ENCODE measurements around the gene YDJC. TPM values are rescaled to one million over a fixed set of nuclear protein-coding genes. Genes with fewer than 3 reads are reported as not detected.

The YDJC gene
- total and polyA plus RNA-seq, 9 of the 15 experiments (the other 6 are each of a cell fraction or from before 2014, with no cell fraction given) = 13.5 to 871 (median 164) TPM

MicroRNAs encoded within 50 kb of the gene (microRNA counts, 767-probe panel; counts per million panel counts)
- microRNA hsa-miR-130b-3p = 5,848 counts per million, percentile 94 among the panel's probes with 10 or more counts
- microRNA hsa-miR-301b = 4,261 counts per million, percentile 83 among the panel's probes with 10 or more counts

Small RNAs within 50 kb of the gene (microRNA-seq; reads per million reads assigned to microRNA genes)
- gene MIR130B (ENCODE audit: borderline microRNAs expressed) = 26,738 reads per million, percentile 99 among the genes with 10 or more reads in this experiment
- gene MIR301B (ENCODE audit: borderline microRNAs expressed) = 371 reads per million, percentile 88 among the genes with 10 or more reads in this experiment

Small RNAs within 50 kb of the gene (small RNA-seq; reads per million reads assigned to genes)
- gene MIR301B = 421 reads per million, percentile 99 among the genes with 10 or more reads in this experiment

Other genes starting within 250 kb of the YDJC start
Only the 7 nearest of the 10 such genes appear.
- gene TMEM191C, start 162.6 kb downstream of the YDJC start, total RNA-seq (2014; rRNA removed) = 3.4 and 4.6 TPM in 2 replicates
- 0.41 and 0.84 TPM in 2 replicates for gene TMEM191C, start 162.6 kb downstream of the YDJC start, total RNA-seq (2014; rRNA removed; fragmentation: Illumina TruSeq; extraction: Trizol)
- 1.1 and 1.6 TPM in 2 replicates for gene TMEM191C, start 162.6 kb downstream of the YDJC start, total RNA-seq (2015; rRNA removed; fragmentation: Illumina TruSeq; extraction: Trizol)
- gene TMEM191C, start 162.6 kb downstream of the YDJC start, total RNA-seq (2021) = 5.8 and 7.1 TPM in 2 replicates
- 2.1 and 3.1 TPM in 2 replicates for gene TMEM191C, start 162.6 kb downstream of the YDJC start, polyA plus RNA-seq (2011; rRNA removed)
- 0.82 and 1.1 TPM in 2 replicates for gene TMEM191C, start 162.6 kb downstream of the YDJC start, polyA plus RNA-seq (2014; fragmentation: Illumina TruSeq; extraction: Trizol)
- gene TMEM191C, start 162.6 kb downstream of the YDJC start, polyA plus RNA-seq (2014; fragmentation: Nextera tagmentation; extraction: Ambion mirVana) = under 1 TPM; 0.15 to 0.28 TPM
- gene TMEM191C, start 162.6 kb downstream of the YDJC start, polyA plus RNA-seq (2014; rRNA removed) = 4.0 and 6.5 TPM in 2 replicates
- 0.65 and 0.77 TPM in 2 replicates for gene RIMBP3C, start 78.6 kb downstream of the YDJC start, total RNA-seq (2014; rRNA removed)
- 0.06 and 0.15 TPM in 2 replicates for gene RIMBP3C, start 78.6 kb downstream of the YDJC start, total RNA-seq (2014; rRNA removed; fragmentation: Illumina TruSeq; extraction: Trizol)
- 0.25 and 0.34 TPM in 2 replicates for gene RIMBP3C, start 78.6 kb downstream of the YDJC start, total RNA-seq (2015; rRNA removed; fragmentation: Illumina TruSeq; extraction: Trizol)
- 0.89 and 0.98 TPM in 2 replicates for gene RIMBP3C, start 78.6 kb downstream of the YDJC start, total RNA-seq (2021)
- 0.13 and 0.19 TPM in 2 replicates for gene RIMBP3C, start 78.6 kb downstream of the YDJC start, polyA plus RNA-seq (2011; rRNA removed)
- gene RIMBP3C, start 78.6 kb downstream of the YDJC start, polyA plus RNA-seq (2014; fragmentation: Illumina TruSeq; extraction: Trizol) = 0.09 and 0.26 TPM in 2 replicates
- gene RIMBP3C, start 78.6 kb downstream of the YDJC start, polyA plus RNA-seq (2014; fragmentation: Nextera tagmentation; extraction: Ambion mirVana) = not detected
- 0.17 TPM in 1 of 2 replicates, not detected in the other for gene RIMBP3C, start 78.6 kb downstream of the YDJC start, polyA plus RNA-seq (2014; rRNA removed)
- 215 and 275 TPM in 2 replicates for gene UBE2L3, start 62.3 kb downstream of the YDJC start, total RNA-seq (2014; rRNA removed)
- gene UBE2L3, start 62.3 kb downstream of the YDJC start, total RNA-seq (2014; rRNA removed; fragmentation: Illumina TruSeq; extraction: Trizol) = 285 and 298 TPM in 2 replicates
- 335 and 354 TPM in 2 replicates for gene UBE2L3, start 62.3 kb downstream of the YDJC start, total RNA-seq (2015; rRNA removed; fragmentation: Illumina TruSeq; extraction: Trizol)
- gene UBE2L3, start 62.3 kb downstream of the YDJC start, total RNA-seq (2021) = 240 TPM in 2 replicates
- 206 and 218 TPM in 2 replicates for gene UBE2L3, start 62.3 kb downstream of the YDJC start, polyA plus RNA-seq (2011; rRNA removed)
- gene UBE2L3, start 62.3 kb downstream of the YDJC start, polyA plus RNA-seq (2014; fragmentation: Illumina TruSeq; extraction: Trizol) = 493 and 580 TPM in 2 replicates
- gene UBE2L3, start 62.3 kb downstream of the YDJC start, polyA plus RNA-seq (2014; fragmentation: Nextera tagmentation; extraction: Ambion mirVana) = 100 to 1,000 TPM; 575 to 625 TPM
- 266 and 269 TPM in 2 replicates for gene UBE2L3, start 62.3 kb downstream of the YDJC start, polyA plus RNA-seq (2014; rRNA removed)
- 9.3 and 13.6 TPM in 2 replicates for gene CCDC116, start 2.7 kb upstream of the YDJC start, total RNA-seq (2014; rRNA removed)
- 2.1 and 2.8 TPM in 2 replicates for gene CCDC116, start 2.7 kb upstream of the YDJC start, total RNA-seq (2014; rRNA removed; fragmentation: Illumina TruSeq; extraction: Trizol)
- gene CCDC116, start 2.7 kb upstream of the YDJC start, total RNA-seq (2015; rRNA removed; fragmentation: Illumina TruSeq; extraction: Trizol) = 4.7 and 5.2 TPM in 2 replicates
- gene CCDC116, start 2.7 kb upstream of the YDJC start, total RNA-seq (2021) = 11.3 and 15.6 TPM in 2 replicates
- gene CCDC116, start 2.7 kb upstream of the YDJC start, polyA plus RNA-seq (2011; rRNA removed) = 1.6 and 2.1 TPM in 2 replicates
- 6.3 and 8.9 TPM in 2 replicates for gene CCDC116, start 2.7 kb upstream of the YDJC start, polyA plus RNA-seq (2014; fragmentation: Illumina TruSeq; extraction: Trizol)
- gene CCDC116, start 2.7 kb upstream of the YDJC start, polyA plus RNA-seq (2014; fragmentation: Nextera tagmentation; extraction: Ambion mirVana) = 1 to 10 TPM; 1.6 to 2.3 TPM
- 7.1 and 8.6 TPM in 2 replicates for gene CCDC116, start 2.7 kb upstream of the YDJC start, polyA plus RNA-seq (2014; rRNA removed)
- 894 and 989 TPM in 2 replicates for gene SDF2L1, start 12.3 kb upstream of the YDJC start, total RNA-seq (2014; rRNA removed)
- 41.9 and 82.9 TPM in 2 replicates for gene SDF2L1, start 12.3 kb upstream of the YDJC start, total RNA-seq (2014; rRNA removed; fragmentation: Illumina TruSeq; extraction: Trizol)
- 135 and 153 TPM in 2 replicates for gene SDF2L1, start 12.3 kb upstream of the YDJC start, total RNA-seq (2015; rRNA removed; fragmentation: Illumina TruSeq; extraction: Trizol)
- gene SDF2L1, start 12.3 kb upstream of the YDJC start, total RNA-seq (2021) = 551 and 557 TPM in 2 replicates
- gene SDF2L1, start 12.3 kb upstream of the YDJC start, polyA plus RNA-seq (2011; rRNA removed) = 124 and 218 TPM in 2 replicates
- 33.8 and 82.2 TPM in 2 replicates for gene SDF2L1, start 12.3 kb upstream of the YDJC start, polyA plus RNA-seq (2014; fragmentation: Illumina TruSeq; extraction: Trizol)
- gene SDF2L1, start 12.3 kb upstream of the YDJC start, polyA plus RNA-seq (2014; fragmentation: Nextera tagmentation; extraction: Ambion mirVana) = 10 to 100 TPM; 15.1 to 34.8 TPM
- gene SDF2L1, start 12.3 kb upstream of the YDJC start, polyA plus RNA-seq (2014; rRNA removed) = 666 and 827 TPM in 2 replicates
- gene PPIL2, start 36.0 kb upstream of the YDJC start, total RNA-seq (2014; rRNA removed) = 174 and 195 TPM in 2 replicates
- gene PPIL2, start 36.0 kb upstream of the YDJC start, total RNA-seq (2014; rRNA removed; fragmentation: Illumina TruSeq; extraction: Trizol) = 104 and 115 TPM in 2 replicates
- gene PPIL2, start 36.0 kb upstream of the YDJC start, total RNA-seq (2015; rRNA removed; fragmentation: Illumina TruSeq; extraction: Trizol) = 170 and 172 TPM in 2 replicates
- 251 and 267 TPM in 2 replicates for gene PPIL2, start 36.0 kb upstream of the YDJC start, total RNA-seq (2021)
- 193 and 247 TPM in 2 replicates for gene PPIL2, start 36.0 kb upstream of the YDJC start, polyA plus RNA-seq (2011; rRNA removed)
- 250 and 261 TPM in 2 replicates for gene PPIL2, start 36.0 kb upstream of the YDJC start, polyA plus RNA-seq (2014; fragmentation: Illumina TruSeq; extraction: Trizol)
- gene PPIL2, start 36.0 kb upstream of the YDJC start, polyA plus RNA-seq (2014; fragmentation: Nextera tagmentation; extraction: Ambion mirVana) = 10 to 100 TPM; 13.2 to 28.8 TPM
- gene PPIL2, start 36.0 kb upstream of the YDJC start, polyA plus RNA-seq (2014; rRNA removed) = 268 and 298 TPM in 2 replicates
- gene YPEL1, start 105.8 kb upstream of the YDJC start, total RNA-seq (2014; rRNA removed) = 0.18 and 0.49 TPM in 2 replicates
- 0.41 and 0.47 TPM in 2 replicates for gene YPEL1, start 105.8 kb upstream of the YDJC start, total RNA-seq (2014; rRNA removed; fragmentation: Illumina TruSeq; extraction: Trizol)
- 0.15 and 0.25 TPM in 2 replicates for gene YPEL1, start 105.8 kb upstream of the YDJC start, total RNA-seq (2015; rRNA removed; fragmentation: Illumina TruSeq; extraction: Trizol)
- 0.53 and 0.54 TPM in 2 replicates for gene YPEL1, start 105.8 kb upstream of the YDJC start, total RNA-seq (2021)
- gene YPEL1, start 105.8 kb upstream of the YDJC start, polyA plus RNA-seq (2011; rRNA removed) = 2.2 and 2.4 TPM in 2 replicates
- 0.46 TPM in 2 replicates for gene YPEL1, start 105.8 kb upstream of the YDJC start, polyA plus RNA-seq (2014; fragmentation: Illumina TruSeq; extraction: Trizol)
- gene YPEL1, start 105.8 kb upstream of the YDJC start, polyA plus RNA-seq (2014; fragmentation: Nextera tagmentation; extraction: Ambion mirVana) = under 1 TPM; 0.07 to 0.10 TPM
- 0.36 and 1.7 TPM in 2 replicates for gene YPEL1, start 105.8 kb upstream of the YDJC start, polyA plus RNA-seq (2014; rRNA removed)

All from K562 (cell line).